Measurements from ENCODE around the gene PUS1.
"Not testable (repeated sequence)": the region's sequence is repeated elsewhere in the genome, so short reads cannot be mapped to it uniquely, and the experiment has no call there.

Gene PUS1

GRCh38 chr12:131928711-131929580, at the start of gene PUS1:
TSS of gene PUS1 (plus strand) at chr12:131929276. CDS start at chr12:131929723, 447 bp downstream.
- peak; percentile 80 for DNase-seq

- DNase-seq, result no peak
Observed at GRCh38 chr12:131882804-131883520, 46.1 kb upstream of the PUS1 start.

GRCh38 chr12:131883521-131883900, 45.6 kb upstream of the PUS1 start:
- DNase-seq, result no peak

- DNase-seq, result not testable (repeated sequence)
Observed at GRCh38 chr12:131885076-131885475, 44.0 kb upstream of the PUS1 start.

- no peak for DNase-seq
Observed at GRCh38 chr12:131885543-131886057, 43.5 kb upstream of the PUS1 start.

- DNase-seq, result not testable (repeated sequence)
Observed at GRCh38 chr12:131891722-131892121, 37.4 kb upstream of the PUS1 start.

- no peak for DNase-seq
Observed at GRCh38 chr12:131892711-131893604, 36.1 kb upstream of the PUS1 start.

GRCh38 chr12:131893605-131894312, 35.3 kb upstream of the PUS1 start:
- DNase-seq, result no peak

- peak; percentile 81 for DNase-seq
Observed at GRCh38 chr12:131894313-131894860, 34.7 kb upstream of the PUS1 start, which contains the start of gene ULK1. TSS of gene ULK1 (plus strand) at chr12:131894622. CDS start at chr12:131895002, 380 bp downstream.

GRCh38 chr12:131894981-131895639, 34.0 kb upstream of the PUS1 start:
- DNase-seq, result no peak

- DNase-seq, result no peak
Observed at GRCh38 chr12:131895640-131896079, 33.4 kb upstream of the PUS1 start.

GRCh38 chr12:131896080-131896810, 32.8 kb upstream of the PUS1 start:
- peak; percentile 54 for DNase-seq

GRCh38 chr12:131896811-131897270, 32.2 kb upstream of the PUS1 start:
- DNase-seq, result no peak

GRCh38 chr12:131897276-131897675, 31.8 kb upstream of the PUS1 start:
- DNase-seq, result no peak

- DNase-seq, result no peak
Observed at GRCh38 chr12:131897875-131898274, 31.2 kb upstream of the PUS1 start.

GRCh38 chr12:131900397-131900796, 28.7 kb upstream of the PUS1 start:
- DNase-seq, result no peak

- no peak for DNase-seq
Observed at GRCh38 chr12:131901431-131902331, 27.4 kb upstream of the PUS1 start.

GRCh38 chr12:131902332-131903241, 26.5 kb upstream of the PUS1 start:
- DNase-seq, result no peak
